DND-41 (cell line): ENCODE results near the gene GFOD1.

Experiments
- ATAC-seq: fragments of 200-7000 bp; cut with Tn5 transposase; 3 replicates; pipeline ENCODE4 v1.9.1; 2021; ENCODE audit warnings: low read depth; ENCODE audit not compliant: insufficient read depth
- DNase-seq: peaks from one replicate; pipeline ENCODE4 v3.0.0-alpha.2; 2020
- H2AFZ ChIP-seq: 2 replicates; pipeline ENCODE4 v1.6.0; 2012; ENCODE audit warnings: low read depth, low read length
- H3K27ac ChIP-seq: 2 replicates; pipeline ENCODE4 v1.5.1; 2012; ENCODE audit warnings: low read length, inconsistent platforms
- H3K27me3 ChIP-seq: fragments of 200-600 bp; sonication (generic); 2 replicates; pipeline ENCODE4 v1.6.0; 2012; ENCODE audit warnings: low read length, mild to moderate bottlenecking, inconsistent platforms; ENCODE audit not compliant: insufficient read depth, poor library complexity
- H3K36me3 ChIP-seq: 2 replicates; pipeline ENCODE4 v1.5.1; 2012; ENCODE audit warnings: low read length, inconsistent platforms; ENCODE audit not compliant: insufficient read depth
- H3K4me1 ChIP-seq: 2 replicates; pipeline ENCODE4 v1.5.1; 2012; ENCODE audit warnings: mild to moderate bottlenecking, low read length; ENCODE audit not compliant: insufficient read depth
- H3K4me2 ChIP-seq: 2 replicates; pipeline ENCODE4 v1.6.0; 2012; ENCODE audit warnings: mild to moderate bottlenecking, moderate library complexity, low read length, inconsistent platforms; ENCODE audit not compliant: insufficient read depth
- H3K4me3 ChIP-seq, 2 experiments: fragments of 200-600 bp in 1 of 2; shearing (Covaris generic) in 1 of 2; 2 replicates each; pipeline ENCODE4 v1.5.1; 2012 to 2016; ENCODE audit warnings: inconsistent platforms in 2 of 2, low read length in 2 of 2, mild to moderate bottlenecking in 2 of 2, low read depth in 1 of 2, moderate library complexity in 1 of 2
- H3K79me2 ChIP-seq: 2 replicates; pipeline ENCODE4 v1.6.0; 2012; ENCODE audit warnings: low read length, inconsistent platforms; ENCODE audit not compliant: insufficient read depth
- H3K9ac ChIP-seq: 2 replicates; pipeline ENCODE4 v1.6.0; 2012; ENCODE audit warnings: low read depth, mild to moderate bottlenecking, inconsistent platforms, low read length, moderate library complexity
- H3K9me3 ChIP-seq: 2 replicates; pipeline ENCODE4 v1.5.1; 2012; ENCODE audit warnings: low read length, moderate library complexity, mild to moderate bottlenecking, inconsistent platforms; ENCODE audit not compliant: insufficient read depth, severe bottlenecking
- H4K20me1 ChIP-seq: 2 replicates; pipeline ENCODE4 v1.6.0; 2012; ENCODE audit warnings: low read length; ENCODE audit not compliant: insufficient read depth
- CTCF ChIP-seq: IDR thresholded peaks from 2 replicates; pipeline ENCODE4 v1.5.1; 2012; ENCODE audit warnings: borderline replicate concordance, low read length, moderate library complexity, mild to moderate bottlenecking; ENCODE audit not compliant: poor library complexity, severe bottlenecking; ENCODE audit errors: extremely low read depth
- EZH2 ChIP-seq: IDR thresholded peaks from 3 replicates; pipeline ENCODE4 v1.6.1; 2012; ENCODE audit warnings: borderline replicate concordance, low read depth, mild to moderate bottlenecking, moderate library complexity, low read length, inconsistent platforms; ENCODE audit not compliant: severe bottlenecking

The GFOD1 gene

GRCh38 chr6:13487122-13488014, at the start of gene GFOD1:
GFOD1 (minus strand) TSS chr6:13487600; CDS start chr6:13486890, 710 bp downstream.
- peaks cover 8% of the 10 kb centered on the region for H3K27me3 ChIP-seq
- peak; percentile 81 for ATAC-seq
- H3K4me3 ChIP-seq, result peak within 1 kb of the TSS; percentile 61 to 92
- H3K9ac ChIP-seq, result peak within 1 kb of the TSS; percentile 70
- peak within 1 kb of the TSS; percentile 99 for H3K4me2 ChIP-seq
- peak within 1 kb of the TSS; percentile 94 for H2AFZ ChIP-seq
- no peaks in the 10 kb centered on the region for H3K9me3 ChIP-seq
- no peaks in the 10 kb centered on the region for H3K36me3 ChIP-seq
- TF ChIP-seq EZH2 (no peak), CTCF (peak; percentile 21)
- peak; percentile 83 for DNase-seq
- H3K79me2 ChIP-seq, result peaks cover 4% of the 10 kb centered on the region; the same call in 1 of the 2 replicates
- H3K27ac ChIP-seq, result peak within 1 kb of the TSS; percentile 60
- peaks cover 38% of the 10 kb centered on the region for H3K4me1 ChIP-seq
- H4K20me1 ChIP-seq, result peaks cover 12% of the 10 kb centered on the region; the same call in 1 of the 2 replicates

- Histone ChIP-seq H3K4me1 (no peaks in the 10 kb centered on the region), H3K4me2 (no peak overlapping the region), H3K9ac (no peak overlapping the region), H3K4me3 (no peak overlapping the region), H3K79me2 (no peaks in the 10 kb centered on the region), H3K9me3 (no peaks in the 10 kb centered on the region), H4K20me1 (no peaks in the 10 kb centered on the region), H3K27me3 (peaks cover 3% of the 10 kb centered on the region), H3K36me3 (no peaks in the 10 kb centered on the region), H2AFZ (no peak overlapping the region), H3K27ac (no peak overlapping the region)
- DNase-seq (no peak), ATAC-seq (no peak)
- TF ChIP-seq EZH2 (no peak), CTCF (no peak)
These were observed 49.6 kb upstream of the GFOD1 start for GRCh38 chr6:13536796-13537526.

GRCh38 chr6:13535306-13535705, 47.9 kb upstream of the GFOD1 start:
- Histone ChIP-seq H3K27me3 (peaks cover 3% of the 10 kb centered on the region), H3K4me3 (no peak overlapping the region), H3K27ac (no peak overlapping the region), H4K20me1 (no peaks in the 10 kb centered on the region), H3K4me1 (no peaks in the 10 kb centered on the region), H3K9me3 (no peaks in the 10 kb centered on the region), H2AFZ (no peak overlapping the region), H3K36me3 (no peaks in the 10 kb centered on the region), H3K79me2 (no peaks in the 10 kb centered on the region), H3K4me2 (no peak overlapping the region), H3K9ac (no peak overlapping the region)
- ATAC-seq (no peak), DNase-seq (no peak)
- TF ChIP-seq EZH2, result no peak
- no peak for TF ChIP-seq CTCF
